ENCODE results near the gene PRDM16. TPM values are rescaled to one million over a fixed set of nuclear protein-coding genes. Genes with fewer than 3 reads are reported as not detected.
A peak's percentile ranks its signal among the peaks of the same experiment; 100 is the strongest.

Gene PRDM16
- total and polyA plus RNA-seq, 7 donors = 0.04 to 1.2 (median 0.31) TPM

- TF ChIP-seq, protein P1, sequence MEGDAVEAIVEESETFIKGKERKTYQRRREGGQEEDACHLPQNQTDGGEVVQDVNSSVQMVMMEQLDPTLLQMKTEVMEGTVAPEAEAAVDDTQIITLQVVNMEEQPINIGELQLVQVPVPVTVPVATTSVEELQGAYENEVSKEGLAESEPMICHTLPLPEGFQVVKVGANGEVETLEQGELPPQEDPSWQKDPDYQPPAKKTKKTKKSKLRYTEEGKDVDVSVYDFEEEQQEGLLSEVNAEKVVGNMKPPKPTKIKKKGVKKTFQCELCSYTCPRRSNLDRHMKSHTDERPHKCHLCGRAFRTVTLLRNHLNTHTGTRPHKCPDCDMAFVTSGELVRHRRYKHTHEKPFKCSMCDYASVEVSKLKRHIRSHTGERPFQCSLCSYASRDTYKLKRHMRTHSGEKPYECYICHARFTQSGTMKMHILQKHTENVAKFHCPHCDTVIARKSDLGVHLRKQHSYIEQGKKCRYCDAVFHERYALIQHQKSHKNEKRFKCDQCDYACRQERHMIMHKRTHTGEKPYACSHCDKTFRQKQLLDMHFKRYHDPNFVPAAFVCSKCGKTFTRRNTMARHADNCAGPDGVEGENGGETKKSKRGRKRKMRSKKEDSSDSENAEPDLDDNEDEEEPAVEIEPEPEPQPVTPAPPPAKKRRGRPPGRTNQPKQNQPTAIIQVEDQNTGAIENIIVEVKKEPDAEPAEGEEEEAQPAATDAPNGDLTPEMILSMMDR (IDR thresholded peaks at IDR 0.05) = no peak
- DNase-seq = peak in 1 of 2 donors; percentile 50
- H3K27me3 ChIP-seq (ENCODE audit: insufficient read depth in 3 of 3, low read length in 2 of 3) = peaks cover 0 to 17% (median 0%) of the 10 kb centered on the region in 3 donors
- intact Hi-C loops (cut with DNase I) = no loop called here
- no peaks in the 10 kb centered on the region for H3K9me3 ChIP-seq
- H3K27ac ChIP-seq = no peak overlapping the region
- 73 to 79% (median 74%) methylated on average over 22 of the region's 22 CpGs for WGBS, 3 donors
- H3K36me3 ChIP-seq (ENCODE audit: insufficient read depth in 1 of 2, low read depth in 1 of 2) = no peaks in the 10 kb centered on the region
- no peak for ATAC-seq
- H3K4me1 ChIP-seq = no peaks in the 10 kb centered on the region
- H3K4me3 ChIP-seq = no peak overlapping the region
Measured at GRCh38 chr1:3276341-3276800, 207.4 kb downstream of the PRDM16 start.

DNA sequence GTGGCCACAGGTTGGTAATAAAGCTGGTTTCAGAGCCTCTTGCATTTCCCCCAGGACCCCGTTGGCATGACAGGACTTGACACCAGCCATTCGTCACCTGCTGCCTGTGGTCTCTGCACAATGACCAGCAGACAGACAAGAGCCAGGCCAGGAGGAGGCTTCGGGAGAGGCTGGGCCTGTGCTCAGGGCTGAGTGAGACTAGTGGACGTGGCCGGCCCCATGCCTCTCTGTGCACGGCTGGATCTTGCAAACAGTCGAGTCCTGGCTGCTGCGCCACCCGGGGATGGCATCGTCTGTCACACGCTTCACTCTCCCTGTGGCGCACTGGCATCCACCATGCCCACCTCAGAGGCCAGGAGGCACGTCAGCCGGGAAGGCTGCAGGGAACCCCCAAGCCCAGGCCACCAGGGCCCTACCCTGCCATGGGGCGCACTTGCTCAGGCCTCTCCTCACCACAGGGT lies 208.0 kb downstream of the PRDM16 start:
- 86 to 89% (median 89%) methylated on average over 15 of the region's 15 CpGs for WGBS, 3 donors
- intact Hi-C loops (cut with DNase I) = no loop called here
- TF ChIP-seq, protein P1 (IDR thresholded peaks at IDR 0.05) = no peak

DNA sequence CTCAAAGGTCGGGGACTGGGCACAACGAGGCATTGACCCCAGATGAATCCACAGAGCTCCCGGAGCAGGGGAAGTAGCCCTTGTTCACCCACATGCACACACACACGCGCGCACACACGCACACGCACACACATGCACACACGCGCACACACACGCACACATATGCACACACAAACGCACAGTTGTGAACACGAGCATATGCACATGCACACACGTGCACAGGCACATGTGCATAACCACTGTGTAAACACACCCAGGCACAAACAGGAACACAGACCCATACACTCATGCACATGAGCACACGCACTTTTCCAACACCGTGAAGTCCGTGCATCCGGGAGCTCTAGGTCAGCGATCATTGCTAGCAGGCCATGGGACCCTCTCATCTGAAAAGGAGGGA lies 208.6 kb downstream of the PRDM16 start:
- Histone ChIP-seq H3K27me3 (ENCODE audit: insufficient read depth in 3 of 3, low read length in 2 of 3) (peaks cover 0 to 17% (median 0%) of the 10 kb centered on the region in 3 donors), H3K27ac (no peak overlapping the region), H3K4me1 (no peaks in the 10 kb centered on the region), H3K9me3 (no peaks in the 10 kb centered on the region), H3K36me3 (ENCODE audit: insufficient read depth in 1 of 2, low read depth in 1 of 2) (no peaks in the 10 kb centered on the region), H3K4me3 (no peak overlapping the region)
- intact Hi-C loops (cut with DNase I) = no loop called here
- TF ChIP-seq, protein P1 (IDR thresholded peaks at IDR 0.05) = no peak
- 90 to 93% (median 92%) methylated on average over 19 of the region's 19 CpGs for WGBS, 3 donors
- DNase-seq = no peak
- no peak for ATAC-seq

More for the DNA sequence above, 208.0 kb downstream of the PRDM16 start:
- DNase-seq (peak in 1 of 2 donors; percentile 34), ATAC-seq (no peak)
- H3K4me1 ChIP-seq = no peaks in the 10 kb centered on the region
- peaks cover 0 to 17% (median 0%) of the 10 kb centered on the region in 3 donors for H3K27me3 ChIP-seq (ENCODE audit: insufficient read depth in 3 of 3, low read length in 2 of 3)
- H3K36me3 ChIP-seq (ENCODE audit: insufficient read depth in 1 of 2, low read depth in 1 of 2) = no peaks in the 10 kb centered on the region
- H3K27ac ChIP-seq = no peak overlapping the region
- H3K4me3 ChIP-seq = no peak overlapping the region
- H3K9me3 ChIP-seq = no peaks in the 10 kb centered on the region

GRCh38 chr1:3278416-3279181 lies 209.6 kb downstream of the PRDM16 start:
- H3K36me3 ChIP-seq (ENCODE audit: insufficient read depth in 1 of 2, low read depth in 1 of 2) = no peaks in the 10 kb centered on the region
- TF ChIP-seq, protein P1 (IDR thresholded peaks at IDR 0.05) = no peak
- no peak for DNase-seq
- H3K9me3 ChIP-seq = no peaks in the 10 kb centered on the region
- no peak overlapping the region for H3K4me3 ChIP-seq
- no peak overlapping the region for H3K27ac ChIP-seq
- intact Hi-C loops (cut with DNase I) = no loop called here
- ATAC-seq = no peak
- H3K27me3 ChIP-seq (ENCODE audit: insufficient read depth in 3 of 3, low read length in 2 of 3) = peaks cover 0 to 23% (median 2%) of the 10 kb centered on the region in 3 donors
- 90 to 93% (median 92%) methylated on average over 37 of the region's 37 CpGs for WGBS, 3 donors
- H3K4me1 ChIP-seq = no peaks in the 10 kb centered on the region
